ENCODE results near the gene CCN5.

DNA sequence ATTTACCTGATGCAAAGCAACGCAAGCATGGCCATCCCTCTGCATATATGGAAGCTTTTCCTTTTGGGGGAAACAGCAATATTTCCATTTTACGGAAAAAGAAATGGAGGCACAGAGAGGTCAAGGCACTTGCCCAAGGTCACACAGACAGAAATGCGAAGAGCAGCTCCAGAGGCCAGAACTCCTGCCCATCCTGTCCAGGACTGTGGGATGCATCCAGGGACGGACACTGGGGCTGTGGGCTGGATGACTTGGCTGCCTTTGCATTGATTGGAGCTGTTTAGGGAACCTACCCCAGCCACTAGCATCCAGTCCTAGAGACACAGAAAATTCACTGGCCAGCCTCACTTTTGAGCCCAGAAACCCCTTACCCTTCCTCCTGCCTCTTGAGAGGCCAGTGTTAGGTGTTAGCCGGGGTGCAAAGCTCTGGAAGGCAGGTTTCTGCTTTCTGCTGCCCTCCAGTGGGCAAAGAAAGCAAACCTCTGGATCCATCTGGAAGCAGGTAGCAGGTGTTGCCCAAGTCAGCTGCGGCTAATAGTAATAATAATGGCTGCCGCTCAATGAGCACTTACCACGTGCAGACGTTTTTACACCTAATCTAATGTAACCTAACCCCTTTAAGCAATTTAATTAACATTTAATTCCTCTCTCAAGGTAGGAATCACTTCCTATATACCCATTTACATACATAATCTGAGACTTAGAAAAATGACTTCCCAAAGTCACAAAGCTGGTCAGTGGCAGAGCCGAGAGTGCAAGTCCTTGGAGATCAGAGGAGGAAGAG is 31.7 kb upstream of the CCN5 start:
- TF ChIP-seq CEBPB (IDR thresholded peaks at IDR 0.05) (peak; percentile 46; the same call in 1 of the 2 replicates), TAF1 (IDR thresholded peaks at IDR 0.05; ENCODE audit: low read depth) (no peak), YY1 (IDR thresholded peaks at IDR 0.05; ENCODE audit: low read depth) (peak; percentile 64), EP300 (IDR thresholded peaks at IDR 0.05; ENCODE audit: borderline replicate concordance) (no peak), RAD21 (IDR thresholded peaks at IDR 0.05; ENCODE audit: low read depth) (peak; percentile 55), REST (IDR thresholded peaks at IDR 0.05; ENCODE audit: low read depth) (no peak), NFIC (IDR thresholded peaks at IDR 0.05) (no peak), USF1 (IDR thresholded peaks at IDR 0.05) (no peak), TEAD4 (IDR thresholded peaks at IDR 0.05) (no peak), TCF12 (IDR thresholded peaks at IDR 0.05; ENCODE audit: low read depth) (no peak), CREB1 (IDR thresholded peaks at IDR 0.05; ENCODE audit: low read depth) (no peak), ZBTB7A (IDR thresholded peaks at IDR 0.05; ENCODE audit: low read depth) (no peak)
- TF ChIP-seq, protein P1, sequence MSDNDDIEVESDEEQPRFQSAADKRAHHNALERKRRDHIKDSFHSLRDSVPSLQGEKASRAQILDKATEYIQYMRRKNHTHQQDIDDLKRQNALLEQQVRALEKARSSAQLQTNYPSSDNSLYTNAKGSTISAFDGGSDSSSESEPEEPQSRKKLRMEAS (IDR thresholded peaks at IDR 0.05), result no peak; the same call in 1 of the 2 replicates
